GM13976 (cell line): ENCODE results near the gene CWC27.

ENCODE experiments used
- DNase-seq: peaks from one replicate; pipeline ENCODE4 v3.0.0; 2012; ENCODE audit warnings: low spot score
- in situ Hi-C: fragments of 300-500 bp; cut with MboI; formaldehyde crosslinking; loops from one replicate; pipeline ENCODE4 v1.12.0; 2022; ENCODE audit warnings: low sequenced_read_pairs, mixed read lengths, inconsistent platforms; ENCODE audit not compliant: unreplicated experiment
- TF ChIP-seq, protein P1 (sequence below): IDR thresholded peaks from 2 replicates; pipeline ENCODE4 v1.5.1; 2012; ENCODE audit warnings: borderline replicate concordance, mild to moderate bottlenecking; ENCODE audit not compliant: insufficient read depth; ENCODE audit errors: extremely low read depth, missing control alignments, control extremely low read depth

CWC27 gene

DNA sequence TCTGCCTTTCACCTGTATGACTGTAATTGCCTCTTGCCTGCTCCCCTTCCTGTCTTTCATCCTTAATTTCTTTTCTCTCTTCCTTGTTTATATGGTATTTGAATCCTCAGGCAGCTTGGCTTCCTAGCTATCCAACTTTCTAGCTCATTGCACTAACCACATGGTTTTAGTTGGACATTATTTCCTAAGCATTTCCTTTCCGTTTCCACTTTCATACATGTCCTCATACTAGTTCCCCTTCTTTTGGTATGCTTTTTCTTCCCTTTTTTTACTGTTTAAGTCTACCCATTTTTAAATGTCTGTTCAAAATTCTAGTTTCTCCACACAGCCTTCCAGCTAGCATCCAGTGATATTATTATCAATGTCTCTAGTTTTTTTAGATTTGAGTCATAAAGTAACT lies 6.6 kb downstream of the CWC27 start:
- TF ChIP-seq, protein P1, sequence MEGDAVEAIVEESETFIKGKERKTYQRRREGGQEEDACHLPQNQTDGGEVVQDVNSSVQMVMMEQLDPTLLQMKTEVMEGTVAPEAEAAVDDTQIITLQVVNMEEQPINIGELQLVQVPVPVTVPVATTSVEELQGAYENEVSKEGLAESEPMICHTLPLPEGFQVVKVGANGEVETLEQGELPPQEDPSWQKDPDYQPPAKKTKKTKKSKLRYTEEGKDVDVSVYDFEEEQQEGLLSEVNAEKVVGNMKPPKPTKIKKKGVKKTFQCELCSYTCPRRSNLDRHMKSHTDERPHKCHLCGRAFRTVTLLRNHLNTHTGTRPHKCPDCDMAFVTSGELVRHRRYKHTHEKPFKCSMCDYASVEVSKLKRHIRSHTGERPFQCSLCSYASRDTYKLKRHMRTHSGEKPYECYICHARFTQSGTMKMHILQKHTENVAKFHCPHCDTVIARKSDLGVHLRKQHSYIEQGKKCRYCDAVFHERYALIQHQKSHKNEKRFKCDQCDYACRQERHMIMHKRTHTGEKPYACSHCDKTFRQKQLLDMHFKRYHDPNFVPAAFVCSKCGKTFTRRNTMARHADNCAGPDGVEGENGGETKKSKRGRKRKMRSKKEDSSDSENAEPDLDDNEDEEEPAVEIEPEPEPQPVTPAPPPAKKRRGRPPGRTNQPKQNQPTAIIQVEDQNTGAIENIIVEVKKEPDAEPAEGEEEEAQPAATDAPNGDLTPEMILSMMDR = no peak
- in situ Hi-C loops = loop anchor here (25.0 kb wide), 1 partner anchor 538 kb away; no protein-coding TSS in a partner anchor
- DNase-seq = no peak

DNA sequence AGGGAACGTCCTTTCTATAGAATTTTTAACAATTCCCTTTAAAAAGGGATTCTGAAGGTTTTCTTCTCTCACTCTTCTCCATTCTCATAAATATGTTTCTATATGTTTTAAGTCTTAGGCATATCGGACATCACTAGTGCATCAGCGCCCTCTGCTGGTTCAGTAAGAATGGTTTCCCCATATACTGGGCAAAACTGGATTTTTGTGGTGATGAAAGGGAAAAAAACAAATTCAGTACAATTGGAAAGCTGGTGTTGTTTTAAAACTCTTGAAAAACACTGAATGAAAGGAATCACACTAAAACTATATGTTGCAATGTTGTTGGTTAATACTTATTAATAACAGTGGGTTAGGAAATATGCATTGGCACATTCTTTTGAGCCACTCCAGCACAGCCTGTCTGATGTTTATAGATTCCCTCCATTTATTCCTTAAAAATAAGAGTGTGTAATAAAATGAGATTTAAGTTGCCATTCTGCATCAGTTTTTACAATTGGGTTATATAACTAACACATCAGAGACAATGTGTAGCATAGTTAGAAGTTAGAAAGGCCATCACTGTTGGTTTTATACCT lies 15.8 kb downstream of the CWC27 start:
- in situ Hi-C loops = loop anchor here (10.0 to 25.0 kb wide), 2 partner anchors 150 to 547 kb away; no protein-coding TSS in a partner anchor
- DNase-seq = no peak
- TF ChIP-seq, protein P1 = peak; percentile 75

DNA sequence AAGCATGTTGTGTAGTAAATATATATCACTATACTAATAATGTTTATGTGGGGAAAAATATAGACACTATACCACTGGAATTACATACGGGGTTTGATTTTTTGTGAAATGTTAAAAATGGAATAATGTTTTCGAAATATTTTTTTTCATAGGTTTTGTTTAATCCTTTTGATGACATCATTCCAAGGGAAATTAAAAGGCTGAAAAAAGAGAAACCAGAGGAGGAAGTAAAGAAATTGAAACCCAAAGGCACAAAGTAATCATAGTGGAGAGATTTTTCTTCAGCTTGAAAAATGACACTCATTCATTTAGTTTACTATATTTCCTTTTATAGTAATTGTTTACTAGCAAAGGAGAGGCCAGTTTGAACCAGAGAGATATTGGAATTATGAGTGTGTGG lies 17.6 kb downstream of the CWC27 start:
- no peak for DNase-seq
- TF ChIP-seq, protein P1 = no peak
- in situ Hi-C loops = loop anchor here (10.0 to 25.0 kb wide), 2 partner anchors 152 to 549 kb away; no protein-coding TSS in a partner anchor

DNA sequence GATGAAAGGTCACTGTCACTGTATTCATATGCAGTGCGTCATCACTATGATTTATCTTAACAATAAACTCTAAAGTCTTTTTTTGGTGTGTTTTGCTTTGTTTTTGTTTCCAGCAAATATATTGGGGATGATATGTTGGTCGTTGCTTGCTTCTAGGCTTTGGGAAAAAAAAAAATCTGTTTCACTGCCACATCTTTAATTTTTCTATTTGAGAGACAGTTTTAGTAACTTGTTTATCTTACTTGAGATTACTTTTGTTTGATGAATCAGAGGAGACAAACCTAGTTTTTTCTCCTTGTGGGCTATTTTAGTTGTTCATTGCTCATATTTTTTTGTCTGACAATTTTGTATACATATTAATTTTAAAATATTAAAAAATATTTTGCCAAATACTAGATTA lies 19.4 kb downstream of the CWC27 start:
- DNase-seq = no peak
- TF ChIP-seq, protein P1 = no peak
- in situ Hi-C loops = loop anchor here (10.0 to 25.0 kb wide), 2 partner anchors 153 to 551 kb away; no protein-coding TSS in a partner anchor

DNA sequence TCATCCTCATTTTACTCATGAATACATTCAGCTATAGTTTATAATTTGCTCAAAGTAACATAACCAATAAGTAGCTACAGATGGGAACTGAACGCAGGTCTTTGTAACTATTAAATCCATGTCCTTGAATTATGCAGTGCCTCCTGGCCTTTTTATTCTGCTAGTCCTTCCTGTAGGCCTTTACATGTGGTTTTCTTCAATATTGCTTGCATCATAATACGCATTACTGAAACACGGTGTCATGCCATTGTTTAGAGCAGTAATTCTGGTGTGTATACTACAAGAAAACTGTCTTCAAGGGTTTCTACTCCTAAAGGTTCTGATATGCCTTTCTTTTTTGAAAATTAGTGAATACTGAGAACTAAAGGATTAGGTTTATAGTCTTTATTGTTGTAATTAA lies 20.7 kb downstream of the CWC27 start:
- in situ Hi-C loops = loop anchor here (10.0 to 25.0 kb wide), 2 partner anchors 155 to 552 kb away; no protein-coding TSS in a partner anchor
- no peak for DNase-seq
- TF ChIP-seq, protein P1 = no peak

DNA sequence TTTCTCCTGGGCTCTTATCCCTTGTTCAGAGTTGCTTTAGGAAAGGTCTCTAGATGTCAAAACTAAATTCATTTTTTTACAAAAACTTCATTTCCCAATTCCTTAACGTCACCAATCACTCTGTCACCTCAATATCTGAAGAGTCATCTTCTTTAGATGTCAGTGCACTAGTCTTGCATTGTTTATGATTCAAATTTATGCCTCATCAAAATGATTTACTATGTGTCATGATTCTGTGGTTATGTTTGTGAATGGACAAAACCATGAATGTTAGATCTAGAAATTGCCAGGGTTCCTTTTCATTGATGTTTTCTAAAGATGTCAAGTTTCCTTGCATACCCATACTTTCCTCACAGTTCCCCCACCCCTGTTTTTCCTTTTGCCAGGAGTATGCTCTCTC lies 21.5 kb downstream of the CWC27 start:
- TF ChIP-seq, protein P1 = no peak
- in situ Hi-C loops = loop anchor here (25.0 kb wide), 1 partner anchor 553 kb away; no protein-coding TSS in a partner anchor
- no peak for DNase-seq
